ENCODE results near the gene SUV39H2.
"Not testable (repeated sequence)": the region's sequence is repeated elsewhere in the genome, so short reads cannot be mapped to it uniquely, and the experiment has no call there.

Gene SUV39H2

GRCh38 chr10:14878266-14879123 lies at the start of gene SUV39H2:
TSS of gene SUV39H2 (plus strand) at chr10:14878866. CDS start at chr10:14878889, 23 bp downstream.
- DNase-seq = peak; percentile 46 to 97 (median 91)

DNA sequence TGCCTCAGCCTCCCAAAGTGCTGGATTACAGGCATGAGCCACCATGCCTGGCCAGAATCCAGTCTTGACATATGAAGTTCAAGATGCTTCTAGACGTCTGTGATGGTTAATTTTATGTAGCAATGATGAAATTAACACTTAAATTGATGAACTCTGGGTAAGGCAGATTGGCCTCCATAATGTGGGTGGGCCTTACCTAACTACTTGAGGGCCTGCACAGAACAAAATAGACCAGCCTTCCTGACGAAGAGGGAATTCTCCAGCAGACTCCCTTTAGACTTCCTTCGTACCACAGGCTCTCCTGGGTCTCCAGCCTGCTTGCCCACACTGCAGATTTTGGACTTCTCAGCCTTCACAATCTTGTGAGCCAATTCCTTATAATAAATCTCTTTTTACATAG lies 45.6 kb upstream of the SUV39H2 start:
- DNase-seq = no peak

DNA sequence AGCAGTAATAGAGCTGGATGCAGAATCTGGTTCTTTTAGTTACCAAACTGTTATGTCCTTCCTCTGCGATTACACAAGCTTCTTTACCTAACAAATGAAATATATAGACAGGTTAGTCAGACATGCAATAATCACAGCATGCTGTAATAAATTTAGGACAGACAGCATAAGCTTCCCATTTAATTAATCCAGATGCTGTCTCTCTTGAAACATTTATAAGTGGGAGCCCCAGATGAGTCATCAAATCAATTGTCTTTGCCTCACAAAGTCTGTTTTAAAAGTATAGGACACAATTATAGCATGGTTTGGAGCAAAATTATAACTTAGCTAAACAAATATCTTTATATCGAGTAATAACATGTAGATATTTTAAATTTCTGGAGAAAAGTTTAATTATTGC lies 42.5 kb upstream of the SUV39H2 start:
- no peak for DNase-seq

DNA sequence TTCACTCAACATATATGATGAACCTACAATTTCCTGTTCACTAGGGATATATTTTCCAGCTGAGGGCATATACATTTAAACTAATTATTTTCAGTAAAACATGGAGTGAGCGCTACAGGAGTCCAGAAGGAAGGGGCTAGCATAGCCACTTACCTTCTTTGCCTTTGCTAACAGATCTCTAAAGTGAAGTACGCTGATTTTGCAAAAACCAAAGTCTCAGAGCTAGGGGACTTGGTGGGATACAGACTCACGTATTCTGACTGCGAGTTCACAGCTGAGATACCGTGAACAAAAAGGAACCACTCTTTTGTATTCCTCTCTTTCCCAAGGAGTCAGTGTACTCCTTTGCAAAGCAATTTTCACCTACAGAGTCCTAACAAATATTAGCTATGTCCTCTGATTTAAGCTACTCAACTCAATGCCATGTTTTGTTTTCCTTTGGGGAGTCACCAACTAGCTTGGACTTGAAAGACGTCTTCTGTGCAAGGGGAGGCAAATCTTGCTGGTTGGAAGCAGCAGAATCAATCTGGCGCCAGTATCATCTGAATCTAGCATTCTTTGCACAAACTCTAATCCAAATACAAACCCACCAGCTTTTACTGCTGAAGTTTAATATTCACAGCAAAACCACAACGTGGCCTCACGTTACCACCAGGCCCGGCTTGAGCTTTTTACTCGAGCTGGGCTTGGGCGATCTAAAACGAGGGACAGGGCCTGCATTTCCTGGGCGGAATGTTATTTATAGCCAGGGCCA lies 41.5 kb upstream of the SUV39H2 start:
- DNase-seq = peak in 1 of 51 donors; percentile 54

GRCh38 chr10:14837757-14838581 lies 40.7 kb upstream of the SUV39H2 start, which contains the start of the genes CDNF, HSPA14 and MSANTD7:
TSS of gene CDNF (minus strand) at chr10:14838037. CDS start at chr10:14837946, 91 bp downstream.
TSS of gene HSPA14 (plus strand) at chr10:14838306. CDS start at chr10:14838403, 97 bp downstream.
TSS of gene MSANTD7 (plus strand) at chr10:14838306. CDS start at chr10:14842285, 3,979 bp downstream.
- DNase-seq = peak; percentile 69 to 100 (median 98)

DNA sequence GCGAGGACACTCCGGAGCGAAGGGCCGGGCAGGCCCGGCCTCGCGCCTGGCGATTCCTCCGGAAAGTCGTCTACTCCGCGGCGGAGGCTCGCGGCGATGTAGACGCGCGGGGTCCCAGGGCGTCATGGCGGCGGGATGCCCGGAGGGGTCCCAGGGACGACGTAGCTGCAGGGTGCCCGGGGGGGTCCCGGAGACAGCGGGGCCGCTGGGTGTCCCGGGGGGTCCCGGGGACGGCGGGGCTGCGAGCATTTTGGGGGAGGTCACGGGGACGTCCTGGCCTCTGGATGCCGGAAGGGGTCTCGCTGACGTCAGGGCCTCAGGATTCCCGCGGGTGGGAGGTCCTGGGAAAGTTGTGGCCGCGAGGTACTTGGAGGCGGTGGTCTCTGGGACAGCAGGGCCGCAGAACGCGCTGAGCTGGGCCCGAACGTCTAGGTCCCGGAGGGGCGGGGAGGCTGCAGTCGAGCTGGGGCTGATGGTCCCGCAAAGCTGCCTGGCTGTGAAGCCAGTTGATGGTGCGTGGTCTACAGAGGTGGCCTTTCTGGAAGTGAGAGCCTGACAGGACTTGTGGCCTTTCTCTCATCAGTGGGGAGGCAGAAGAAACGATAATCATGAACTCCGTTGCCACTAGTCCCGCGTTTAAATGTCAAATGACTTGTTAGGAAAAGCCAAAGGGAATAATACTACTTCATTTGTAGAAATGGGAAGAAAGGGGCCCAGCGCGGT lies 39.9 kb upstream of the SUV39H2 start:
- DNase-seq = peak in 24 of 51 donors; percentile 2 to 45 (median 23)

DNA sequence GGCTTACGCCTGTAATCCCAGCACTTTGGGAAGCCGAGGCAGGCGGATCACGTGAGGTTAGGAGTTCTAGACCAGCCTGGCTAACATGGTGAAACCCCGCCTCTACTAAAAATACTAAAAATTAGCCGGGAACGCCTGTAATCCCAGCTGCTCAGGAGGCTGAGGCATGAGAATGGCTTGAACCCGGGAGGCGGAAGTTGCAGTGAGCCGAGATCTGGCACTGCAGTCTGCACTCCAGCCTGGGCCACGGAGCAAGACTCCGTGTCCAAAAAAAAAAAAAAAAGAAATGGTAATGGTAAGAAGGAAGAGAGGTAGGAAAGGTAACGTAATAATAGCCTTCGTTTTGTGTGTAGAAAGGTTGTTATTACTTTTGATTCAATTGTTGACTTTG lies 39.4 kb upstream of the SUV39H2 start:
- DNase-seq = peak in 2 of 51 donors; percentile 0 to 20

- DNase-seq = no peak
Observed at GRCh38 chr10:14840178-14840577, 38.5 kb upstream of the SUV39H2 start.

DNA sequence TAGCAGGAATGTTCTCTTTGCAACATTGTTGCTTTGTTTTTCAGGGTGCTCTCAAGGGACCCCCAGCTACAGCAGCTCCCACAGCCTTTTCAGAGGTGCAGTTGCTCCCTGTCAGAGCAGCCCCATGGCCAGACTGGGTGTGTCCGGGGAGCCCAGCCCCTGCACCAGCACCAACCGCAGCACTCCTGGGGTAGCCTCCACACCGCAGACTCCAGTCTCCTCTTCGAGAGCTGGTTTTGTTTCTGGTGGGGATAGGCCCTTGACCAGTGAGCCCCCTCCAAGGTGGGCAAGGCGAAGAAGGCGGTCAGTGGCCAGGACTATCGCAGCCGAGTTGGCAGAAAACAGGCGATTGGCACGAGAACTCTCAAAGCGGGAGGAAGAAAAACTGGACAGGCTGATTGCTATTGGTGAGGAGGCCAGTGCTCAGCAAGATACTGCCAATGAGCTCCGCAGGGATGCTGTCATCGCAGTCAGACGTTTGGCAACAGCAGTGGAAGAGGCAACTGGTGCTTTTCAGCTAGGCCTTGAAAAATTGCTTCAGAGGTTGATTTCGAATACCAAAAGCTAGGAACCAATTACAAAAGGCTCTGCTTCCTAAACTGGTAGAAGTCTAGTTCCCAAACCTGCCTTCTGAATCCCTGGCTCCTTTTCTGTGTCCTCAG lies 35.2 kb upstream of the SUV39H2 start:
- DNase-seq = no peak

- no peak for DNase-seq
Observed at GRCh38 chr10:14844948-14845347, 33.7 kb upstream of the SUV39H2 start.

DNA sequence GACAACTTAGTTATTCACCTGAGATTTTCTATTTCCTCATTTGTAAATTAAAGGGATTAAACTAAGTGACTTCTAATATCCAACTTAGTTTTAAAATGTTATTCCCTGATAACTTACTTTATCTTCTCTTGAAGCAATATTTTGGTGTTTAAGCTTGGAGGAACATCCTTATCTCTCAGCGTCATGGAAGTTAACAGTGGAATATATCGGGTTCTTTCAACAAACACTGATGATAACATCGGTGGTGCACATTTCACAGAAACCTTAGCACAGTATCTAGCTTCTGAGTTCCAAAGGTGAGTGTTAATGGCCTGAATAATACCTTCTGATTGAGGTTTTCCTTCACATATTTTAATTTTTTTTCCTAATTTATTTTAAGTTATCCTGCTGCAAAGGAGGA lies 26.4 kb upstream of the SUV39H2 start:
- DNase-seq = no peak

DNA sequence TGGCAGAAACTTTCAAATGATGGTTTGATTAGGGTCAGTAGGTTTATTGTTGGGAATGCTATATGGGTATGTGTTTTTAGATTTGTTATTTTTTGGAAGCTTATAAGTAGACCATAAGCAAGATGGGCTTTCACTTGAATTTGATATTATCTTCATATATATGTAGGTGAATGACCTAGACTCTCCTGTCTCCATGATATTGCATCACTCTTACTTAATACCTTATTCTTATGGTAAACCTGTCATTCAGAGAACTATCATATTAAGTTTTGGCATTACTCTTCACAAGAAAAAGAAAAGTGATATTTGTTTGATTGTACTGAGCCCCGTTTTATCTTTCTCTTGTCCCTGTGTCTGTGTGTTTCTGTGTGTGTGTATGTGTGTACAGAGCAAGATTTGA lies 23.2 kb upstream of the SUV39H2 start:
- DNase-seq = no peak

DNA sequence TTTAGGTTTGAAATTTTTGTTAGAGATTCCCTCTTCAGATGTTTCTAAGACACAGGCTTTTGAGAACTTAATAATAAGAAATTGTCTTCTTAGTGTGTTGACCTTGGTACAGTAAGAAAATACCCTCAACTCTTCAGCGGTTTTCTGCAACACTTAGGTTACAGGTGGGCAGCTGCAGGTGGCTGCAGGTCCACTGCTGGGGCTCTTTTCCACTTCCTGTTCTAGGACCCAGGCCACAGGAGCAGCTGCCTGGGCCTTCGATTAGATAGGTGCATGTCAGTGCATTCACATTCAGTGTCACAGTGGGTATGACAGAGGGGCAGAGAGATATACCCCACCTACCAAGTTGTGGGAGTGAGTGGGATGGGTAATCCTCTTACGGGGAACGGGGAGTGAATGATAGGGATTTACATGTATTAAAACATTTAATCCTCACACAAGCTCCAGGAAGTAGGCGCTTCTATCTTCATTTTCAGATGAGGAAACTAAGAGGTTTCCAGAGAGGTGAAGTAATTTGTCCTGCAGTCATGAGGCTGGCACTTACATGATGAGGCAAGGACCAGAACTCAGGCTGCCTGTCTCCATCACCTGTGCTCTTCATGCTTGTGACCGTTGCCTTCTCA lies 20.2 kb upstream of the SUV39H2 start:
- no peak for DNase-seq

- no peak for DNase-seq
Observed at GRCh38 chr10:14859043-14859442, 19.6 kb upstream of the SUV39H2 start.

GRCh38 chr10:14859775-14860174 lies 18.9 kb upstream of the SUV39H2 start:
- DNase-seq = no peak

DNA sequence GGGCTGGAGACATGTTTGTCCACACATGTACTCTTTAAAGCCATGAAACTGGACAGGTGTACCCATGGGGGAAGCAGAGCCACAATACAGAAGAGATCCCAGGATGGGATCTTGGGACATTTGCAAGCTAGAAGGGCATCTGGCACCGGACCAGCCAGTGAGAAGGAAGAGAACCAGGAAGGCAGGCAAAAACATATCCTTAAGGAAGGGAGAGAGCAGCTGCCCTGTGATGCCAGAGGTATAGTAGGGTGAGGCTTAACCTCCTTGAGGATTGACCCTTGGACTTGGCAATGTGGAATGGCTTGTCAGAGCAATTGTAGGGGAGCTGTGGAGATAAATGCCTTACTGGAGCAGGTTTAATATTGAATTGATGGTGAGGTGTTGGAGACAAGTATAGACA lies 17.9 kb upstream of the SUV39H2 start:
- DNase-seq = no peak

GRCh38 chr10:14864466-14864865 lies 14.2 kb upstream of the SUV39H2 start:
- not testable (repeated sequence) for DNase-seq

GRCh38 chr10:14864871-14865270 lies 13.8 kb upstream of the SUV39H2 start:
- DNase-seq = not testable (repeated sequence)

DNA sequence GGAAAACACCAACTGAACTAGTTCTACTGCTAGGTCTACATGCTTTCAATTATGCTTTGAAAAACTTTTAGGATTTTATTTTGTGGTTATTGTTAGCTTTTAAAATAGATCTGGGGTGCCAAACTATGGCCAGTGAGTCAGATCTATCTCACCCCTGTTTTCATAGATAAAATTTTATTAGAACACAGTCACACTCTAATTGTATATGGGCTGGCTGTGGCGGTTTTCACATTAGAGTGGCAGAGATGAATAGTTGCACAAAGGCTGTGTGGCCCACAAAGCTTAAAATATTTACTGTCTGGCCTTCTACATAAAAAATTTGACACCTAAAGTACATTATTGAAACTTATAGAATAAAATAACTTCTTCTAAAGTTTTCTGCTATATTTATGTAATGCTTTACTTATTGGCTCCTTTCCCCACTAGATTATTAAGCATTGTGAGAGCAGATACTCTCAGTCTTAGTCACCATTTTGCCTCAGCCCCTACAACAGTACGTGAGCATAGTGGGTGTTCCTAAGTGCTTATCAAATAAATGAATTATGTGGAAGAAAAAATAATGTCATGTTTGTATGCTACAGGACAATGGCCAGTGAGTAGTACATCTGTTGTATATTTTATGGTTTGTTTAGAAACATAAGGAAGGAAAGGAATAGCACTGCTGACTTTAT lies 5.4 kb upstream of the SUV39H2 start:
- DNase-seq = no peak

Measured in hypothalamus (tissue), 51 donors.